Ovary (tissue), 3 donors: Measurements from ENCODE around the gene IGF1R.

Source experiments
- POLR2A ChIP-seq: fragments of 450-650 bp; IDR thresholded peaks from one replicate; pipeline ENCODE4 v1.6.1; 2017; ENCODE audit warnings: antibody characterized with exemption, mild to moderate bottlenecking, moderate library complexity
- TF ChIP-seq, protein P1 (sequence below), 3 donors: fragments of 450-650 bp in 2 of 3; fragments of 200-600 bp in 1 of 3; IDR thresholded peaks; one replicate each; pipeline versions ENCODE4 v1.5.1 to v1.8.0; 2016 to 2022; ENCODE audit warnings: antibody characterized with exemption in 3 of 3, mild to moderate bottlenecking in 1 of 3
- donor health status: DM: no; HTN: no; CAD: no.

DNA sequence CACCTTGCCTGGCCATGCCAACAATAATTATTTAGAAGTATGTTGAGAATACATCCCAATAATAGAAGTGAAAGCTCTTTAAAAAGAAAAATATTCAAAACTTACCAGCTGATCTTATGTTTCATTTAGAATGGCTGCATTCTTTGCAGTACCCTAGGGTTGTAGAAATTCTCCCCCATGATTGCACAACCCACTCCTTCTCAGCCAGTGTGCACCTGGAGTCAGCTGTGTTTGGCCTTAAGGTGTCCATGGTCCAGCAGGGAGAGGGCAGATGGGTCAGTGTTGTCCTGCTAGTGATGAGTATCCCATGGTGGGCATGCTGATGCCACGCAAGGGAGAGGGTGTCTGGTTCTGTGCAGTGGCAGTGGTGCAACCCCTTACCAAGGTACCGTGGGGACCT is 117.3 kb downstream of the IGF1R start:
- no peak for TF ChIP-seq POLR2A
- TF ChIP-seq, protein P1, sequence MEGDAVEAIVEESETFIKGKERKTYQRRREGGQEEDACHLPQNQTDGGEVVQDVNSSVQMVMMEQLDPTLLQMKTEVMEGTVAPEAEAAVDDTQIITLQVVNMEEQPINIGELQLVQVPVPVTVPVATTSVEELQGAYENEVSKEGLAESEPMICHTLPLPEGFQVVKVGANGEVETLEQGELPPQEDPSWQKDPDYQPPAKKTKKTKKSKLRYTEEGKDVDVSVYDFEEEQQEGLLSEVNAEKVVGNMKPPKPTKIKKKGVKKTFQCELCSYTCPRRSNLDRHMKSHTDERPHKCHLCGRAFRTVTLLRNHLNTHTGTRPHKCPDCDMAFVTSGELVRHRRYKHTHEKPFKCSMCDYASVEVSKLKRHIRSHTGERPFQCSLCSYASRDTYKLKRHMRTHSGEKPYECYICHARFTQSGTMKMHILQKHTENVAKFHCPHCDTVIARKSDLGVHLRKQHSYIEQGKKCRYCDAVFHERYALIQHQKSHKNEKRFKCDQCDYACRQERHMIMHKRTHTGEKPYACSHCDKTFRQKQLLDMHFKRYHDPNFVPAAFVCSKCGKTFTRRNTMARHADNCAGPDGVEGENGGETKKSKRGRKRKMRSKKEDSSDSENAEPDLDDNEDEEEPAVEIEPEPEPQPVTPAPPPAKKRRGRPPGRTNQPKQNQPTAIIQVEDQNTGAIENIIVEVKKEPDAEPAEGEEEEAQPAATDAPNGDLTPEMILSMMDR (IDR thresholded peaks at IDR 0.05) = no peak
